Measurements from ENCODE around the gene NPPC. TPM values are rescaled to one million over a fixed set of nuclear protein-coding genes. Genes with fewer than 3 reads are reported as not detected.

The NPPC gene, protein sequence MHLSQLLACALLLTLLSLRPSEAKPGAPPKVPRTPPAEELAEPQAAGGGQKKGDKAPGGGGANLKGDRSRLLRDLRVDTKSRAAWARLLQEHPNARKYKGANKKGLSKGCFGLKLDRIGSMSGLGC
- not detected for polyA plus RNA-seq (ENCODE audit: low read depth in 6 of 6)

DNA sequence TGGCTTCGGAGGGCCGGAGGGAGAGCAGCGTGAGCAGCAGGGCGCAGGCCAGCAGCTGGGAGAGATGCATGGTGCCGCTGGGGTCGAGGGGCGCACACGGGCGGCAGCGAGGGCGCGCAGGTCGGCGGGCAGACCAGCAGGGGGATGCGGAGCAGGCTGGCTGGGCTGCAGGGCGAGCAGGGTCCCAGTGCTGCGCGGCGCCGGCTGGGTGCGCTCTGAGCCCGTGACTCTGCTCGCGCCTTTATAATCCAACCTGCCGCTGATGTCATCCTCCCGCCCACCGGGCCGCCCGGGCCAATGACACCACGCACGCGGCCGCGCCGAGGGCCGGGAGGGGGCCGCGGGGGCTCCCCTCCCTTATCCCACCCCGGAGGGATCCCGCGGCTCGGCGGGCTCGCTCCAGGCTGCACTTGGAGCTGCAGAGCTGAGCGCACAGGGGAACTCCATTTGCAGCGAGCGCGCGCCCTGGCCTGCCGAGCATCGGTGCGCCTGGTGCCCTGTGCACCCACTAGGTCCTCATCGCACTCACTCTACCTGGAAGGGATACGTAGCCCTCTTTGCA is at the start of gene NPPC:
NPPC (minus strand) TSS at position 217 of the 562 bp plus-strand sequence; CDS start at position 70, 147 bp downstream.
- H3K27me3 Mint-ChIP-seq = peaks cover 21 to 61% (median 53%) of the 10 kb centered on the region in 3 donors
- H3K9me3 Mint-ChIP-seq = no peaks in the 10 kb centered on the region
- H3K36me3 Mint-ChIP-seq = no peaks in the 10 kb centered on the region
- DNase-seq (peak; percentile 32), ATAC-seq (ENCODE audit: low read depth in 2 of 2) (peak; percentile 63 to 64)
- peak within 1 kb of the TSS; percentile 63 to 85 (median 74) for H3K4me3 Mint-ChIP-seq
- peaks cover 9 to 21% (median 16%) of the 10 kb centered on the region in 3 donors for H3K4me1 Mint-ChIP-seq
- H3K27ac Mint-ChIP-seq = peak within 1 kb of the TSS in 3 of 6 donors; percentile 22 to 57 (median 47)

DNA sequence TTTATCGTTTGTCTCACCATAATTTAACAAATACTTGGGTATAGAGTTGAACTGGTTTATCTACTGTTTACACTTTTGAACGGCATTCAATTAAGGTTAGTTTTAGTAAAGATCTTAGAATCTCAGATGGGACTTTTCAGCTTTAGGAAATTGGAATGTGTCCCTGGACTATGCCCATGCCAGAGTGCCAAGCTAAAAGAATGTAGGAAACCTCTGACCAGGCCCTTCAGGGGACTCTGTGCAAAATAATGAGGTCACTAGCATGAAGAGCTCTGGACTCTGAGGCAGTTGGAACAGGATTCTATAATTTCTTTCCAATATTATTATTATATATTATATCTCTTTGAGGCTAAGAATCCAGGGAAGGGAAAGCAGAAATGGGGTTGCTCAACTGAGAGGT is 48.8 kb upstream of the NPPC start:
- Mint-ChIP-seq H3K36me3 (peaks cover 5 to 8% of the 10 kb centered on the region in 2 donors), H3K4me1 (peaks cover 3 to 15% (median 14%) of the 10 kb centered on the region in 3 donors), H3K9me3 (peaks cover 0 to 2% (median 0%) of the 10 kb centered on the region in 7 donors), H3K27ac (no peak overlapping the region), H3K27me3 (no peaks in the 10 kb centered on the region), H3K4me3 (no peak overlapping the region)
- DNase-seq (no peak), ATAC-seq (ENCODE audit: low read depth in 2 of 2) (no peak)

DNA sequence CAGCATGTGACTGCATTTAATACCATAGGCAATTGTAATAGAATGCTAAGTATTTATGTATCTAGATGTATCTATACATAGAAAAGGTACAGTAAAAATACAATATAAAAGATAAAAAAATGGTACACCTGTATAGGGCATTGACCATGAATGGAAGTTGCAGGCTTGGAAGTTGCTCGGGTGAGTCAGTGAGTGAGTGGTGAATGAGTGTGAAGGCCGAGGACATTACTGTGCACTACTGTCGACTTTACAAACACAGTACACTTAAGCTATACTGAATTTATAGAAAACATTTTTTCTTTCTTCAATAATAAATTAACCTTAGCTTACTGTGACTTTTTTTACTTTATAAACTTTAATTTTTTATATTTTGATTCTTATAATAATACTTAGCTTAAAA is 44.3 kb upstream of the NPPC start:
- Mint-ChIP-seq H3K27ac (no peak overlapping the region), H3K4me1 (peaks cover 11 to 16% (median 13%) of the 10 kb centered on the region in 3 donors), H3K36me3 (peaks cover under 1 to 5% of the 10 kb centered on the region in 2 donors), H3K27me3 (no peaks in the 10 kb centered on the region), H3K9me3 (peaks cover 0 to 10% (median 5%) of the 10 kb centered on the region in 7 donors), H3K4me3 (no peak overlapping the region)
- DNase-seq (no peak), ATAC-seq (ENCODE audit: low read depth in 2 of 2) (no peak)

DNA sequence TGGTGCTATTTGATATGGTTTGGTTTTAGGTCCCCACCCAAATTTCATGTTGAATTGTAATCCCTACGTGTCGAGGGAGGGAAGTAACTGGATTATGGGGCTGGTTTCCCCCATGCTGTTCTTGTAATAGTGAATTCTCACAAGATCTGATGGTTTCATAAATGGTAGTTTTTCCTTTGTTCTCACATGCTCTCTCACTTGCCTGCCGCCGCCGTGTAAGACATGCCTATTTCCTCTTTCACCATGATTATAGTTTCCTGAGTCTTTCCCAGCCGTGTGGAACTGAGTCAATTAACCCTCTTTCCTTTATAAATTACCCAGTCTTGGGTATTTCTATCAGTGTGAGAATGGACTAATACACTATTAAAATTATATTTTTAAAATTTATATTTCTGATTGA is 42.6 kb upstream of the NPPC start:
- peaks cover 19 to 27% (median 24%) of the 10 kb centered on the region in 3 donors for H3K4me1 Mint-ChIP-seq
- H3K27ac Mint-ChIP-seq = peak overlapping the region in 1 of 6 donors; percentile 27
- peaks cover 0 to 5% of the 10 kb centered on the region in 2 donors for H3K36me3 Mint-ChIP-seq
- no peak overlapping the region for H3K4me3 Mint-ChIP-seq
- ATAC-seq (ENCODE audit: low read depth in 2 of 2) = no peak
- H3K9me3 Mint-ChIP-seq = peaks cover 0 to 10% (median 4%) of the 10 kb centered on the region in 7 donors
- H3K27me3 Mint-ChIP-seq = no peaks in the 10 kb centered on the region
- DNase-seq = no peak

DNA sequence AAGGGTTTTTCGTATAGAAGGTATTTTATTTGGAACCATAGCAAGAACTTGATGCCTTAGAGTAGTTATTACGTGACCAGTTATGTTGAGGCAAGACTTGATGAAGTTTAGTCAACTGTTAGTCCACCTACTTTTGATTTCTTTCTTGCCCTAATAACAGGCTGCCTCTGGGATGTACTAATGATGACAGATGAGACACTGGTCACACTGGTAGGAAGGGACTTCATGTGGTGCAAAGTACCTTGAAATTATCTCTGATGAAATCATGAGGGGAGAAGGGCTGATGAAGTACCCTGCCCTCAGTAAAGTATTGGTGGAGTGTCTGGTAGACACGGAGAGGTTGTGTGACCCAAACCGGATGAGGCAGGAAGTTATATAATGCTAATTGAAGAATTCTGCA is 40.7 kb upstream of the NPPC start:
- Mint-ChIP-seq H3K27me3 (no peaks in the 10 kb centered on the region), H3K4me3 (no peak overlapping the region), H3K27ac (no peak overlapping the region), H3K9me3 (peaks cover 0 to 10% (median 4%) of the 10 kb centered on the region in 7 donors), H3K36me3 (peaks cover 0 to 5% of the 10 kb centered on the region in 2 donors), H3K4me1 (peaks cover 35 to 46% (median 37%) of the 10 kb centered on the region in 3 donors)
- DNase-seq (no peak), ATAC-seq (ENCODE audit: low read depth in 2 of 2) (no peak)

DNA sequence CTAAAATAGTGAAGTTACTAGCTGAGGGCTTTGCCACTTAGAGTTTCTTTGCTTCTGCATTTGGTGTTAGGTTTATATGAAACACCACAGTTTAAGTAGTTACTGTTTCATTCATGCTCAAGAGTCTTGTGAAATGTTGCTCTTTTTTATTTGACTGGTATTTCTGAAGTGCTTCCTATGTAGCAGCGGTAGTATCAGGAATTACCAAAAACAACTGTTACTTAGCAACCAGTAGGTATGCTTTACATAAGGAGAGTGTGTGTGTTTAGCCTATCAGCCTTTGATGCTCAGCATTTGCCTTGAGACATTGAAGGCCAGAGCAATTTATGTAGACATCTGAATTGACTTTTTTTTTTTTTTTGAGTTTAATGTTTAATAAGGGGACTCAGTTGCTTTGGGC is 38.9 kb upstream of the NPPC start:
- peaks cover 0 to 10% (median 4%) of the 10 kb centered on the region in 7 donors for H3K9me3 Mint-ChIP-seq
- H3K4me1 Mint-ChIP-seq = peaks cover 42 to 56% (median 46%) of the 10 kb centered on the region in 3 donors
- no peak for DNase-seq
- H3K36me3 Mint-ChIP-seq = peaks cover 0 to 5% of the 10 kb centered on the region in 2 donors
- H3K27ac Mint-ChIP-seq = peak overlapping the region in 1 of 6 donors; percentile 36
- no peak for ATAC-seq (ENCODE audit: low read depth in 2 of 2)
- no peaks in the 10 kb centered on the region for H3K27me3 Mint-ChIP-seq
- H3K4me3 Mint-ChIP-seq = peak overlapping the region in 1 of 8 donors; percentile 94

DNA sequence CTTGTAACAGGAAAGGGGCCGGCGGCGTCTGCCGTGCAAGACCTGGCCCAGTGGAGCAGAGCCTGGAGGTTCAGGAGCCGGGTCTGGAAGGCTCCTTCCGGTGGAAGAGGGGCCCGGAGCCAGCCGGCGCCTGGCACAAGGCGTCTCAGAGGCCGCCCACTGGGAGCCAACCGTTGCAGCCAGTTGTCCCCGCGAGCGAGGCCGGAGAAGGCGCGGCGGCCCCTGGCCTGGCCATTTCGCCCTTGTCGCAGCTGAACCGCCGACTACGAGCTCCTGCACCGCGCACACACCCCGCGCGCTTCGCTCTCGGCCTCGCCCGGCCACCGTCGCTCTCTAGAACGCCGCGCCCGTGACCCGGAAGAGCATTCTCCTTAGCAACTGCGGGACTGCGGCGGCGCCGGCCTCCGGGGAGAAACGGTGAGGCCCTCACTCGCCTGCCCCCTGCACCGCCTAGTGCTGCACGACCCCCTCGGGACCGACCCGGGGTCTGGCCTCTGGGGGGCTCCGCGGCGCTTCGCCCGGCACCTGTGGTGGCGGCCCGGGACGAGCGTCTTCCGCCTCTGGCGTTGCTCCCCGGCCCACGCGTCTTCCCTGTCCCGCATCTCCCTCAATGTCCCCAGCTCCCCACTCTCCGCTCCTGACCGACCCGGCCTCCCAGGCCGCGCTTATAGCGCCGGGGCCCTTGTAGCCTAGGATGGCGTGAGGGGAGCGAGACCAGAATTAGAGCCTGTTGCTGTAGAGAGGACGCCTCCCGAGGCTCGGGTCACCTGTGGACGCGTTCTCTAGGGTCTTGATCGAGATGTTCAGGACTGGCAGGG is 35.4 kb upstream of the NPPC start, which contains the start of gene DIS3L2:
DIS3L2 (plus strand) TSS at position 365 of the 818 bp plus-strand sequence. CDS start 53,215 bp downstream, outside the sequence.
- no peaks in the 10 kb centered on the region for H3K9me3 Mint-ChIP-seq
- peak; percentile 97 for ATAC-seq (ENCODE audit: low read depth in 2 of 2)
- peak within 1 kb of the TSS; percentile 92 to 98 (median 95) for H3K4me3 Mint-ChIP-seq
- H3K27me3 Mint-ChIP-seq = peaks cover 0 to 2% (median 0%) of the 10 kb centered on the region in 3 donors
- H3K4me1 Mint-ChIP-seq = peaks cover 34 to 48% (median 37%) of the 10 kb centered on the region in 3 donors
- H3K27ac Mint-ChIP-seq = peak within 1 kb of the TSS; percentile 89 to 98 (median 94)
- peak; percentile 76 for DNase-seq
- H3K36me3 Mint-ChIP-seq = no peaks in the 10 kb centered on the region

DNA sequence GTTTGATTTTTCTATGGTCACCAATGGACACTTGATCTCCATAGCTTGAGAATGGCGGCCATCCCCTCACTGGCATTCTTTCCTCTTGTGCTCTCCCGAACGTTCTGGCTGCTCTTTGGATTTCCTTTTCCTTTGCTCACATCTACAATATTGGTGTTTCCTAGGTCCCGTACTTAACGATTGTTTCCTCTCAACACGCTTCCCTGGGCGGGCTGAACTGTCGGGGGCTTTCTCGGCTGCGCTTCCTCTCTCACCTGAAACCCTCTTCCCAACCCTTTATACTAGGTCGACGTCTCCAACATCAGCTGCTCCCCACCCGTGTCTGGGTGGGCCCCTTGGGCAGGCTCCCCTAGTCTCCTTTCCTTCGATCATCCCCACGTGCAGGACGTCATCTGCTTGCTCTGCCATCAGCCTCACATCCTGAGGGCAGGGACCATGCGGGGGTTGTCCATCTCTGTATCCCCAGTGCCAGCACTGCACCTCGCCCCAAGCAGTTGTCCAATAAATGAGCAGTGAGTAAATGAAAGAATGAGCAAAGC is 34.7 kb upstream of the NPPC start:
- no peaks in the 10 kb centered on the region for H3K36me3 Mint-ChIP-seq
- DNase-seq (no peak), ATAC-seq (ENCODE audit: low read depth in 2 of 2) (no peak)
- H3K27ac Mint-ChIP-seq = peak overlapping the region; percentile 75 to 95 (median 92)
- peak overlapping the region; percentile 92 to 98 (median 95) for H3K4me3 Mint-ChIP-seq
- no peaks in the 10 kb centered on the region for H3K9me3 Mint-ChIP-seq
- peaks cover 0 to 9% (median 5%) of the 10 kb centered on the region in 3 donors for H3K27me3 Mint-ChIP-seq
- H3K4me1 Mint-ChIP-seq = peaks cover 34 to 41% (median 34%) of the 10 kb centered on the region in 3 donors

DNA sequence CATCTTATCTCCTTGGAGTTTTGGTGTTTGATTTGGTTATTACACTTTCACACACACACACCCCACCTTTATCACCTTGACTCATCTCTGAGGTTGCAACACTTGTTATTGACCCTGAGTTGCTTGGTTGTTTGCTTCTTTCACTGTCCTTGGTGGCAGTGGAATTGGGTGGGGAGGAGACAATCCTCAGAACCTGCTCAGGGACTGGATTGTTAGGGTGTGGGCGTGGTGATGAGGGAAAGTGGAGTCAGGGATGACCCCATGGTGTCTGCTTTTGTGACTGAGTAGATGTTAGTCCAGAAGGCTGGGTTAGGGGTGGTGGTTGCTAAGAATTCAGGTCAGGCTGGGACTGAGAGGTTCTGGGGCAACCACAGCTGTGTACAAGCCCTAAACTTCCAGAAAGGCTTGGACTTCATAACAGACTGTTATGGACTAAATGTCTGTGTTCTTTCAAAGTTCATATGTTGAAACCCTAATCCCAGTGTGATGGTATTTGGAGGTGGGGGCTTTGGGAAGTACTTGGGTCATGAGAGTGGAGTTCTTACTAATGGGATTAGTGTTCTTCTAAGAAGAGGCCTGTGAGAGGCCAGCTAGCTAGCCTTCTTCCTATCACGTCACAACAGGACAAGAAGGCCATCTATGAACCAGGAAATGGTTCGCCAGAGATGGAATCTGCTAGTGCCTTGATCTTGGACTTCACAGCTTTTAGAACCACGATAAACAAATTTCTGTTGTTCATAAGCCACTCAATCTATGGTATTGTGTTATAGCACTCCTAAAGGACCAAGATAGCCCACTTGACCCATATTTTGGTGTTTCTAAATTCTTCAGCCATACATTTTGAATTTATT is 31.9 kb upstream of the NPPC start:
- Mint-ChIP-seq H3K36me3 (no peaks in the 10 kb centered on the region), H3K4me3 (peak overlapping the region in 1 of 8 donors; percentile 70), H3K9me3 (no peaks in the 10 kb centered on the region), H3K27ac (no peak overlapping the region), H3K27me3 (peaks cover 0 to 15% (median 5%) of the 10 kb centered on the region in 3 donors), H3K4me1 (peaks cover 13 to 22% (median 21%) of the 10 kb centered on the region in 3 donors)
- DNase-seq = no peak
- ATAC-seq (ENCODE audit: low read depth in 2 of 2) = no peak

DNA sequence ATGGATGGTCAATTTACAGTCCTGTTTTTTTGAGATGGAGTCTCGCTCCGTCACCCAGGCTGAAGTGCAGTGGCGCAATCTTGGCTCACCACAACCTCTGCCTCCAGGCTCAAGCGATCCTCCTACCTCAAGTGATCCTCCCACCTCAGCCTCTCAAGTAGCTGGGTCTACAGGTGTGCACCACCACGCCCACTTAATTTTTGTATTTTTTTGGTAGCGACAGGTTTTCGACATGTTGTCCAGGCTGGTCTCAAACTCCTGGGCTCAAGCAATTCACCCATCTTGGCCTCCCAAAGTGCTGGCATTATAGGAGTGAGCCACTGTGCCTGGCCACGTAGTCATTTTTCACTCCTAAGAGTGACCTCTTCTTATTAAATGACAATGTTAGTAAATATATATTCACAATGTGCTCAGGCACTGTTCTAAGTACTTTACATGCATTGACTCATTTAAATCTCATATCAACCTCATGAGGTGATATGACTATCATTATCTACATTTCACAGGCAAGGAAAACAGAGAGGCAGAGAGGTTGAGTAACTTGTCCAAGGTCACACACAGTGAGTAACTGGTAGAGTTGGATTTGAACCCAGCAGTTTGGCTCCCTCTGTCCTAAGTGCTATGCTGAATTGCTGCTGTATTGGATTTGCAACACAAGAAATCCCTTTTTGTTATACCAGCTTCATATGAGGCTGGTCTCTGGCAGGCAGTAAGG is 29.7 kb upstream of the NPPC start:
- peaks cover 0 to 15% (median 12%) of the 10 kb centered on the region in 3 donors for H3K27me3 Mint-ChIP-seq
- H3K27ac Mint-ChIP-seq = peak overlapping the region in 1 of 6 donors; percentile 4
- H3K4me1 Mint-ChIP-seq = peaks cover 4% of the 10 kb centered on the region in 3 donors
- no peaks in the 10 kb centered on the region for H3K36me3 Mint-ChIP-seq
- H3K4me3 Mint-ChIP-seq = peak overlapping the region in 1 of 8 donors; percentile 53
- DNase-seq (no peak), ATAC-seq (ENCODE audit: low read depth in 2 of 2) (no peak)
- H3K9me3 Mint-ChIP-seq = peaks cover 0 to 7% (median 0%) of the 10 kb centered on the region in 7 donors

DNA sequence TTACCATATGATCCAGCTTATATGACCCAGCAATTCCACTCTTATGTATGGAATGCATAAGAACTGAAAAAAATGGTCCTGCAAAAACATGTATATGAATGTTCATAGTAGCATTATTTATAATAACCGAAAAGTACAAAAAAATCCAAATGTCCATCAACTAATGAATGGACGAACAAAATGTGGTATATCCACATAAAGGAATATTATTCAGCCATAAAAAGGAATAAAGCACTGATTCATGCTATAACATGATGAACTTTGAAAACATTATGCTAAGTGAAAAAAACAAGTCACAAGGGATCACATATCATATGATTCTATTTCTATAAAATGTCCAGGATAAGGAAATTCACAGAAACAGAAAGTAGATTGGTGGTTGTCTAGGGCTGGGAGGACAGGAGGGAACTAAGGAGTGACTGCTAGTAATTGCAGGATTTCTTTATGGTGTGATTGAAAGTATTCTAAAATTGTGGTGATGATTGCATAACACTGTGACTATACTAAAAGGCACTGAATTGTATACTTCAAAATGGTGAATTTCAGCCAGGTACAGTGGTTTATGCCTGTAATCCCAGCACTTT is 25.3 kb upstream of the NPPC start:
- ATAC-seq (ENCODE audit: low read depth in 2 of 2) (no peak), DNase-seq (no peak)
- Mint-ChIP-seq H3K27me3 (peaks cover 0 to 13% (median 12%) of the 10 kb centered on the region in 3 donors), H3K36me3 (no peaks in the 10 kb centered on the region), H3K4me3 (no peak overlapping the region), H3K4me1 (no peaks in the 10 kb centered on the region), H3K9me3 (peaks cover 0 to 7% (median 0%) of the 10 kb centered on the region in 7 donors), H3K27ac (no peak overlapping the region)

DNA sequence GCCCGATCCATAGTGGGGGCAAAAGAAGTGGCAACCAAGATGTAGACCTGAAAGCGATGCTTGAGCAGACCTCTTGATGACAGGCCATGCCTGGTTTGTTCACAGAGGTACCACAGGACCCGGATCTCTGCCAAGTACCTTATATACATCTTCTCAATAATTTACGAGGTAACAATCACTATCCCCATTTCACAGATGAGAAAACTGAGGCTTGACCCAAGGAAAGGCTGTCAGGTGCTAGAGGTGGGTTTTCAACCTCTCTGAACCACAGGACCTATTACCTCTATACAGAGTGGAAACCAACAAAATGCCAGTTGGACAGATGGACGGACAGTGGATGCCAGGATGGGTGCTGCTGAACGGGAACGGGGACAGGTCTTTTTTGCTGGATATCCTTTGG is 21.5 kb upstream of the NPPC start:
- H3K27ac Mint-ChIP-seq = no peak overlapping the region
- DNase-seq (no peak), ATAC-seq (ENCODE audit: low read depth in 2 of 2) (no peak)
- no peak overlapping the region for H3K4me3 Mint-ChIP-seq
- H3K9me3 Mint-ChIP-seq = peaks cover 0 to 7% (median 0%) of the 10 kb centered on the region in 7 donors
- H3K27me3 Mint-ChIP-seq = peaks cover 0 to 7% (median 0%) of the 10 kb centered on the region in 3 donors
- H3K36me3 Mint-ChIP-seq = no peaks in the 10 kb centered on the region
- H3K4me1 Mint-ChIP-seq = no peaks in the 10 kb centered on the region

Data from naive B cell (primary cell).